ENCODE data around the gene CFAP92.

The CFAP92 gene

GRCh38 chr3:129002573-129003569 lies 9.0 kb upstream of the CFAP92 start:
- TF ChIP-seq CTCF (IDR thresholded peaks at IDR 0.05) = no peak

- TF ChIP-seq CTCF (IDR thresholded peaks at IDR 0.05) = no peak
Measured at GRCh38 chr3:129001806-129002572, 8.1 kb upstream of the CFAP92 start.

- TF ChIP-seq CTCF (IDR thresholded peaks at IDR 0.05) = no peak
Measured at GRCh38 chr3:129001101-129001805, 7.4 kb upstream of the CFAP92 start, which contains the start of gene EFCC1. TSS of gene EFCC1 (plus strand) at chr3:129001304. CDS start at chr3:129001629, 325 bp downstream.

- TF ChIP-seq CTCF (IDR thresholded peaks at IDR 0.05) = no peak
Measured at GRCh38 chr3:129000742-129001100, 6.8 kb upstream of the CFAP92 start.

GRCh38 chr3:128999102-128999501 lies 5.2 kb upstream of the CFAP92 start:
- no peak for TF ChIP-seq CTCF (IDR thresholded peaks at IDR 0.05)

GRCh38 chr3:128998561-128998960 lies 4.7 kb upstream of the CFAP92 start:
- no peak for TF ChIP-seq CTCF (IDR thresholded peaks at IDR 0.05)

- no peak for TF ChIP-seq CTCF (IDR thresholded peaks at IDR 0.05)
Measured at GRCh38 chr3:128997486-128998133, 3.7 kb upstream of the CFAP92 start.
